22Rv1 (cell line): ENCODE data around the gene ZNF367.

Experiments used
- CTCF ChIP-seq: fragments of 450-650 bp; IDR thresholded peaks from 2 replicates; pipeline ENCODE4 v1.5.1; 2017; ENCODE audit warnings: mild to moderate bottlenecking
- ZFX ChIP-seq: fragments of 450-650 bp; IDR thresholded peaks from 2 replicates; pipeline ENCODE4 v1.6.1; 2017; ENCODE audit warnings: antibody characterized with exemption, borderline replicate concordance

- no peak for TF ChIP-seq CTCF
- TF ChIP-seq ZFX = no peak
These were observed 11.6 kb upstream of the ZNF367 start for GRCh38 chr9:96429732-96430131.
